DMS153 (cell line): ENCODE data around the gene PAQR3.

ENCODE experiments used
- DNase-seq: peaks from one replicate; lab custom pipeline; 2025; lab: John Stamatoyannopoulos, UW

Gene PAQR3, protein sequence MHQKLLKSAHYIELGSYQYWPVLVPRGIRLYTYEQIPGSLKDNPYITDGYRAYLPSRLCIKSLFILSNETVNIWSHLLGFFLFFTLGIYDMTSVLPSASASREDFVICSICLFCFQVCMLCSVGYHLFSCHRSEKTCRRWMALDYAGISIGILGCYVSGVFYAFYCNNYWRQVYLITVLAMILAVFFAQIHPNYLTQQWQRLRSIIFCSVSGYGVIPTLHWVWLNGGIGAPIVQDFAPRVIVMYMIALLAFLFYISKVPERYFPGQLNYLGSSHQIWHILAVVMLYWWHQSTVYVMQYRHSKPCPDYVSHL

DNA sequence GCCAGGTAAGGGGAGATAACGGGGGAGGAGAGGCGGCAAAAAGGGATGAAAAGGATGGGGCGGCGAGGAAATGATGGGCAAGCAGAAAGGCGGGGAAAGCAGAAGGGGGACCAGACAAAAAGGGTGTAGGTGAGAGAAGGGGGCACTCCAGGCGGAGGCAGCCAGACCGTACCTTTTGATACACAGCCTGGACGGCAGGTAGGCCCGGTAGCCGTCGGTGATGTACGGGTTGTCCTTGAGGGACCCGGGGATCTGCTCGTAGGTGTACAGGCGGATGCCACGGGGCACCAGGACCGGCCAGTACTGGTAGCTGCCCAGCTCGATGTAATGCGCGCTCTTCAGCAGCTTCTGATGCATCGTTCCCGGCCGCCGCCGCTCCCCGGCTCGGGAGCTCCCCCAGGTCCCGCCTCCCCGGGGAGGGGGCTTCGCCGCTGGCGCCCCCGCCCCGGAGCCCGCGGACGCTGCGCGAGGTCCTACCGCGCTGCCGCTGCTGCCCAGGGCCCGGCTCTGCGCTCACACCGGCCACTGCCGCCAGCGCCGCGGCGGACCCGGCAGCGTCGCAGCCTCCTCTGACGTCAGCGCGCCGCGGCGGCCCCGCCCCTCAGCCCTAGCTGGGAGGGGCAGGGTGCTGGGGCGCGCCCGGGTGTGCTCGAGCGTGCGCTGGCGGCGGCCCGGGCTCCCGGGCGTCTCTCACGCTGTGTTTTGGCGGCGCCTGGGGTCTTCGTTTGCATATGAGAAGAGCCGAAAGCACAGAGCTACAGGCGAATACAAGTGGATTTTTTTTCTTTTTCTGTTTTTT is at the start of gene PAQR3:
TSS of gene PAQR3 (minus strand) at position 571 of the 799 bp plus-strand sequence. CDS start at position 357, 214 bp downstream.
- peak; percentile 58 for DNase-seq

DNA sequence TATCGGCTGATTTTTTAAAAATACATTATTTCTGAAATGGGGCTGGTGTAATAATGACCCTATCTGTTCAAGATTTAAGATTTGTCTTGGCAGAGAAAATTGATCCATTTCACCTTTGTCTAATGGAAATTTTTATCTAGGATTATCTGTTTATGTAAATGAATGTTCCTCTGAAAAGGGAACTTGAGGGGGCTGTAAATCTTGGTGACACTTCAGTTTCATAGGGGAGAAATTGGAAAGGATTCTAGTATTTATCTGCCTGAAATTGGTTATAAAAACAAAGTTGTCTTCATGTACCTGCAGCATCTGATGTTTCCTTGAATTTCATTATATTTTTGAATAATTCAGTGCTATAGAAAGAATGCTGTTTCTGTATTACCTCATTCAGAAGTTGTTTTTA is 48.4 kb upstream of the PAQR3 start:
- DNase-seq: no peak

DNA sequence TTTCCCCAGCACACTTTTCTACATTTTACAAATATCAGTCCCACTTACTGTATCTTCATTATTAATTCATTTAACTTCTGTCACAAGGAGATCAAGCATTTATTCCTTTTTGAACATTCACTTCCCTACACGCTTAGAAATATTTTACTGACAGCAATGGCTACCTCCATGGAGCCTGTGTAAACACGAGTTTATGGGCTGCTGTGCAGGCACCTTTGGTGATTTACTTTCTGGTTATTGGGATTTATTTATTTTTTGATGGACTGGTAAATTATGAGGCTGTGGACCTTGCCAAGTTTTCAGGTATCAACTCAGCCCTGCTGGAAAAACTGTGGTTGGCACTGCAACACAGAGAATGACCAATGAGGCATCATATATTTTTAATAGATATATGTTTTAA is 45.4 kb upstream of the PAQR3 start:
- DNase-seq: peak; percentile 52

DNA sequence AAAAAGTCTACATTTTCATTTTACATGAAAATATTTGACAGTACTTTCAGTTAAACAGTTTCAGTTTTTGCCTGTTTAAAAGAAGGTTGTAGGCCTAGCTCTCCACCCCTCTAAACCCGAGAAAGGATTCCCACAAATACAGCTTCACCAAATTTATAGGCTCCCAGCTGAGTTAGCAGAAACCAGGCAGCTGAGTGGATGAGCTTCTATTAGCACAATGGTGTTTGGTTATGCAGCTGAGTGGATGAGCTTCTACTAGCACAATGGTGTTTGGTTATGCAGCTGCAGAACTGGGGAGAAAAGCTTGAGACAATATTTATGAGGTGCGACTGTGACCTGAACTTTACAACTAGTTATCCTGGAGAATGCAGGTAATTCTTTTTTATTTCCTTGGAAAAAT is 36.6 kb upstream of the PAQR3 start:
- DNase-seq: peak; percentile 52

DNA sequence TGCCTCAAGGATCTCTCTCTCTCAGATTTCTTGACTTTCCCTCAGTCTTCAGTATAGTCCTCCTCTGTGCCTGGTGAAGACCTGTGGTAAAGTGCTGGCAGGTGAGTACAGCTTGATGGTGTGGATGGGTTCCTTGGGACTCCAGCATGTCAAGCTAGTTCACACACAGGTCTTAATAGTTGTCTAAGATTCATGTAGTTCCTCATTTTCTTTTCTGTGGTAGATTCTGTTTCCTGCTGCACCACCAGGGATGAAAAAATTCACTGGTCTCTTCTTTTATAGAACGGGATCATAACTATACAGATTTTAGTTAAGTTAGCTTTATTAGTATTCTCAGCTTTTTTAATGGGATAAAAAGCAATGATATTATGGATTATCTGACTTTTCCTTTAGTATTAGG is 32.5 kb upstream of the PAQR3 start:
- DNase-seq: no peak

DNA sequence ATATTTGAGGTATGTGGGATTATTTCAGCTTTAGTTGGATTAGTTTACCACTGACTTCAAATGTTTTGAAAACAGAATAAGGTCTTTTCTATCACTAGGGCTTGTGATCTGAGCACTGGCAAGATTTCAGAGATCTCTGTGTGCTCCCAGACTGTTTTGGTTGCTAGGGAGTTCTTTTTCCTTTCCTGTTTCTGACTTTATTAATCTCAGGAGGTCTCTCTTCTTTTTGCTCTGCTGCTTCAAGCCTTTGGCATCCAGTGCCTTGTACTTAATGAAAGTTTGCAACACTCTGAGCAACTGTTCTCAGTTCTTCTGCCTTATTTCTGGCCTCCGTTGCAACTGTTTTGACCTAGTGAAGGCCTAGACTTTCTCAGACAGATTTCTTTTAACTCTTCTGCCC is 32.1 kb upstream of the PAQR3 start:
- no peak for DNase-seq

DNA sequence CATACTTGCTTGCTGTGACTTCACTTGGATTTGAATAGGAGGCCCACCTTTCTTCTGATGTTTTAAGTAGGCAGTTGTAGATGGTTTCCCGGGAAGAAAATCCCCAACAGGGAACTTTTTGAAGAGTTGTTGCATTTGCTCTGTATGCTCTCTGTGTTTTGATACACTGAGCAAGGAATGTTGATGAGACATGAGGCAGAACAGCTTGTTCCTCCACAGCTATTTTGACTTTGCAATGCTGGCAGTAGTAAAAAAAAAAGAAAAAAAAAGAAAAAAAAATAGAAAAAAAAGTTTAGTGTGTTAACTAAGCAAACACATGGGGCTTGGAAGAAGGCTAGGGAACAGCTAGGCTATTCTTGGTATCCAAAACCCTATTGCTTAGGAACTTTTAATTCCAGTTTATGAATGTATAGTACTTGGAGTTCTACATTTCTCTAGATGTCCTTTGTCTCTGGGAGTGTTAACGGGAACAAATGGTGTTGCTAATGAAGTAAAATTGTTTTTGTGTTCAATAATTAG is 23.4 kb upstream of the PAQR3 start:
- no peak for DNase-seq

DNA sequence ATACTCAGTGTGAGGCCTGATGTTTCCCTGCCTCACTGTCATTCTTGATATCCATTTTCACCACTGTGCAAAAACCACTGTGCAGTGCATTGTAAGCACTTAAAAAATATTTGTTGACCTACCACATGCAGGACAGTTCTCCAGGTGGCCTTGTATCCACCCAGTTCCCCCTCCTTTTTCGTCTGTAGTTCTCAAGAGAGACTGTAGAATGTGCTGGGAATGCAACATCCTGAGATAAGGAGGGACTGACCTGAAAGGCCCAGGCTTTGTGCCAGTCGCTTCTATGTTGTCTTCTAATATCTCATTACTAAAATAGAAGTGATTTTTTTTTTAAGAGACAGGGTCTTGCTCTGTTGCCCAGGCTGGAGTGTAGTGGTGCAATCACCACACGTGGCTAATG is 21.7 kb upstream of the PAQR3 start:
- no peak for DNase-seq

DNA sequence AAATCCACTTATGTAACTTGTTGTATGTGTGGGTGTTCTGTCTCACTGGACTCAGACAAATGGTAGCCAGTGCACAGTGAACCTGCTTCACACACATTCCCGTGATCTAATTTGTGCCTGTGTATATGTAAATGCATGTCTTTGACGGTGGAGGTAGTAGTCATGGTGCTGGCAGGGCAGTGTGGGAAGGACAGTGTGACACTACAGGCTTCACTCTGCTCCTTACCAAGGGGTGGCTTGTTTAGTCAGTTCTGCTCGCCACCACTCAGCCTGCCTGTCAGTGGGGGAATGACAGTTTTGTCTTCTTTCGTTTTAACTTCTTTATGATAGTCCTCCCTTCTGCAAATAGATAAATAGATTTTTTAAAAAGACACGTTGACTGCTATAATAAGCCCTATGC is 17.7 kb upstream of the PAQR3 start:
- no peak for DNase-seq

DNA sequence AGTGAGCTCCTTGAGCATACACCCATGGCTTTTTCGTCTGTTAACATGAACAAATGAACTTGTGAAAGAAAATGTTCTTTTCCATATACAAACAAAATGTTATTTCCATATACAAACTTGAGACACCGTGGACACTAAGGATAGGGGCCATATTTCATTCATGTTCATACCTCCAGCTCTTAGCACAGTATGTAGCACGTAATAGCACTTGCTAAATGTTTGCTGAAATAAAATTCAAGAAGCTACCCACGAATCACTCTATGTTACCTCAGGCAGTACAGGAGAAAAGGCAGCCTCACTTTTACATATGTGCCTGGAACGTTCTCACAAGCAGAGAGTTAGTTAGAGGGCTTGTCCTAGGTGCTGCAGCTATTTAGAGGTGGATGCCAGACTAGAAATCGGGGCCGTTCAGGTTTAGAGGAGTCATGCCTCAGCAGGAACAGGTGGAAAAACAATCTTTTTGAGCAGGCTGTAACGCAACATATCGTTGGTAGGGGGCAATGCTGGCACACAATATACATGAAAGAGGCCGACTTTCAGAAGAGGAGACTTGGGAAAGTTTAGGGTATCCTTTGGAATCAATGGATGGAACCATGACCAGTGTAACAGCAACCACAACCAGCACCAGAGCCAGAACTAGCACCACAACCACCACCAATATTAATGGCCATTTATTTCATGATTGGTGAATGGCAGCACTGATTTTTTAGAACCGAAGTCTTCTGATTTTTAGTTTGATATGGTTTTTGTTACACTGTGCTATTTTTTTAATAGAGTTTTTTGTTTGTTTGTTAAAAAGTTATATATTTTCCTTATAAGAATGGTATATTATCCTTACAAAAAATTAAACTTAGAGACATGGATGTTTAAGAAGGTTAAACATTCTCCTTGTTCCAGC is 14.8 kb upstream of the PAQR3 start:
- peak; percentile 11 for DNase-seq

DNA sequence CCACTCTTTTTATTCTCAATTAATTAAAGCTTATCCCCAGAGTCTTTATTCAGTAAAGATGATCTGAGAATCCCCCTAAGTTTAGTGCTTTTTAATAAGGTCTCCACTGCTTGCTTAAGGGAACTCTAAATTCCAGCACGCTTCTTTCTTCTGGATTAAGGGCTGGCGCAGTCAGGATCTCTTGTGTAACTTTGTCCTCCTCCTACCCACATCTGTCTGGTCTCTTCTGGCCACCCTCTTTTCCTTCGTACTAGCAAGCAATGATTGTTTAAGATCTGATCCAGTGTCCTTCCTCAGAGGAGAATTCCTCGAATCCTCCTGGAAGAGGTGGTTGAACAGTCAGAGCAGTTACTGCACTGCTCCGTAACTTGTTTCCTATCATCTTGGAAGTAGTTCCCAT is 14.0 kb upstream of the PAQR3 start:
- DNase-seq: no peak

DNA sequence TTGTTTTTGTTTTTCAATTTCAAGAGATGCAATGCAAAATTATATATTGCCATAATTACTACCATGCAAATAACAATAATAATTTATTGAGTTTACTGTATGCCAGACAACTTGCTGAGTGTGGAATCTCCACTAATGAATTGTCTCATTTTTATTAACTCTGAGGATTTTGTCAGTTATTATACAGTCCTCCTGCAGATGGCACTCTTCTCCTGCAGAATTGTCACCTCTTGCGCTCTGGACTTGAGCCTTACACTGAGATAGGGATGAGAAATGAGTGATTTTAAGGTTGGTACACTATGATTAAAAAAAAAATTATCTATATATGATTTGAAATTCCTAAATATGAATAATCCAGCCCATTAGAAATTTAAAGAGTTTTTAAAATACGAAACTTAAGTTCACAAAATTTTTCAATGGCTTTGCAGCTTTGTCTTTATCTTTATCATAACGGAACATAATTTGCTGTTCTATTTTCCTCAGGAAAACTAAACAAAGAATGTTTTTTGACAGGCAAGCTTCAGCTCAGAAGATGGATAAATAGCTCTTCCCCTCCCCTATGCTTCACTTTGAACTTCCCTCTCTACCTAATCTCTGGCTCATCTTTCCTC is 12.7 kb upstream of the PAQR3 start:
- DNase-seq: peak; percentile 20

DNA sequence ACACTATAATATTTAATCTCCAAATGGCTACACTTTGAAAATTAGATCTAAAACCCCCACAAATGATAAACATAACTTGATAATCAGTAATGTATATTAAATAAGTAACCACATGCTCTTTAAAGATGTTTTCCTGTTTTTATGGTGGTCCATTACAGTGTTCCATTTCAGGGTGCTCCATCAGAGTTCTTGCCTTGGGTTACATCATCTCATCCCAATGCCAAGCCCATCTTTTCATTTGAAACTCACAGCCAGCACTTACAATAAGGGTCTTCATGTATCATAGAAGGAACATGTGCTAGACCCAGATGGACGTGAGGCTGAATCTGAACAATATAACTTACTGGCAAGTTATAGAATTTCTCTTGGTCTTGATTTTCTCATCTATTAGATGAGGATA is 10.5 kb upstream of the PAQR3 start:
- DNase-seq: no peak

DNA sequence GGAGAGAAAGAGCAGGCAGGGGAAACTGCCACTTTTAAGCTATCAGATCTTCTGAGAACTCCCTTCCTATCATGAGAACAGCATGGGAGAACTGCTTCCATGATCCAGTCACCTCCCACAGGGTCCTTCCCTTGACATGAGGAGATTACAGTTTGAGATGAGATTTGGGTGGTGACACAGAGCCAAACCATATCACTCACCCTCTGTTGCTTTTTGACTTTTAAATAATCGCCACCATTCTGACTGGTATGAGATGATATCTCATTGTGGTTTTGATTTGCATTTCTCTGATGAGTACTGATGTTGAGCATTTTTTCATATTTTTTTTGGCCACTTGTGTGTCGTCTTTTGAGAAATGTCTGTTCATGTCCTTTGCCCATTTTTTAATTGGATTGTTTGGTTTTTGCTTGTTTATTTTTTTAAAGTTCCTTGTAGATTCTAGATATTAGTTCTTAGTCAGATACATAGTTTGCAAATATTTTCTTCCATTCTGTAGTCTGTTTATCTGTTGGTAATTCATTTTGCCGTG is 6.5 kb upstream of the PAQR3 start:
- no peak for DNase-seq

DNA sequence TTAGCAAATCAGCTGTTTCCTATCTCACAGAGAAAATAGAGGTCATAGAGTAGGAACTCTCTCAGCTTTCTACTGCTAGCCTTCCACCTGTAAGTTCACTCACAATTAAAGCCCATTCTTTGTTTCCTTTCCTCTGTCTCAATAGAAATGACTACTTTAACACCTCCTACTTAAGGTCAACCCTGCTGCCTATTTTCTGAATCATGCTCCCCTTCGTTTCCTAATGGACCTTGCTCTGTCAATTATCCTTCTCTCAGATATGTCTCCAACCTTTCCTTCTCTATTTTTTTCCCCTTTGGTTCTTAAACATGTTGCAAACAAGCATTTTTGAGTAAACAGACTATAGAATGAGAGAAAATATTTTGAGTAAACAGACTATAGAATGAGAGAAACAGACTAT is 5.1 kb upstream of the PAQR3 start:
- no peak for DNase-seq

DNA sequence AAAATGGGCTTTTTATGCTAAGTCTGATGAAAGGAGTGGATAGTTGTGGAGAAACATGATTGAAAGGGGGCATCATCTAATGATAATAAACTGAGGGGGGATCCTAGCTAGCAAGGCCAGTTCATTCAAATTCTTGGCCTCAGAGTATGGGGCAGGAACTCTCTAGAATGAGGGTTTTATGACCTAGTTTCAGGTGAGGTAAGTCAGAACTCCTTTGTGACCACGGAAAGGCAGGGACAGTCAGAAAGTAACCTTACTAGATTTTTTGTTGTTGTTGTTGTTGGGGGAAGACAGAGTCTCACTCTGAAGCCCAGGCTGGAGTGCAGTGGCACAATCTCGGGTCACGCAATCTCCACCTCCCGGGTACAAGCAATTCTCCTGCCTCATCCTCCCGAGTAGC is 1.5 kb upstream of the PAQR3 start:
- DNase-seq: no peak

DNA sequence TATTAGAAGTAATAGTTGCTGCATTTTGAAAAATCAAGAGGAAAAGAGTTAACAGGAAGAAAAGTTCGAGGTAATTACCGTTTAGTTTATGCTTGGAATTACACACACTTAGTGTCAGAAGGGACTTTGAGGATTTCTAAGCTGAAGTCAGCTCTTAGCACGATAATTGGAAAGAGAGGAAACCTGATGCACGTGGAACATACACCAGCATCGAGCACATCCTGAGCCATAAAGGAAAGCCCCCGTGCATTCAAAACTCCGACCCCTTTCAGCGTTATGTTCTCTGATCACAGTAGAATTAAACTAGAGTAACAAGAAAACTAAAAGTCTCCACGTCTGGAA is 400 bp upstream of the PAQR3 start:
- no peak for DNase-seq

DNA sequence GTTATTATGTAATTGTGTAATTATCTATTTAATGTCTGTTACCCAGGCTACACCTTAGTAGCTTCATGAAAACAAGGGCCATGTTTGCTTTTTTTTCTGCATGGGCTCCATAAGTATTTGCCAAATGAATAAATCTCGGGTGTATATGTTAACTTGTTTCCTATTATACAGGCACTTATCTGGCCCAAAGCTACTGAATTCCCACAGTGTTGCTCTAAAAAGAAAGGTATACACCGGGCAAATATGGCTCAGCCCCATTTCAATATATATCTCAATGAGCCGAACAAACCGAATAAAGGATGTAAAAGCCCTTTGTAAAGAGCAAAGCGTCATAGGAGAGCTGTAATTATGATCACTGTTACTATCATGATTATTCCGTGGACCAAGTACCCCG is 767 bp downstream of the PAQR3 start:
- no peak for DNase-seq

DNA sequence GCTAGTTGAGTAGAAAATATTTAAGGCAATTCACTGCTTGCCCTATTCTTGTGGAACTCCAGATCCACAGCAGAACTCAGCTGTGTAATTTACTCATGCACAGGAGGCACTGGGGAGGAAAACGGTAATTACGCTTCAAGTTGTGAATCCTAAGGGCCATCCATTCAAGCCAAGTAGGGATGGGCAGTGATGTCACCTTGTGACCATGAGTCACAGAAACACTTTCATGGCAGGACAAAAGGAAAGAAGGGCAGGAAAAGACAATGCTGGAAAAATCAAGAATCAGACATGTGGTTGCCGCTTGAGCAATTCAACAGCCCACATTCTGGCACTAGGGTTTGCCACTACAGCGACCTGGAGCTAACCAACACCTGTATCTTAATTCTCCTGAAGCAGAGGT is 1.4 kb downstream of the PAQR3 start:
- no peak for DNase-seq

DNA sequence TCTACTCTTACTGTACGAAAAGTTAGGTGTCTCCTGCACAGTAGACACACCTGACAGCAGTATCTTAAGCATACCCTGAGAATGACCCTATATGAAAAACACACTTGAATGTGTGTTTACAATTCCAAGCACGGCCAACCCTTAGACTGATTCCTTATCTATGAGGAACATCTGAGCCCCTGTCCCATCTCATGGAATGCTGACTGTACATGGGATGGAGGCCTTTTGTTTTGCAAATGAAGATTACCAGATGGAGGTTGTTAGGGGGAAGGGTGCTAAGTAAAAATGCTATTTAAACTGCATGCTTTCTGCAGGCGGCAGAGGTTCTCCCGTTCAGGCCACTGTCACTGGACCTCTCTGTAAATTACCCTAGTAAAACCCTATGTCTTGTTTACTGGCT is 2.2 kb downstream of the PAQR3 start:
- DNase-seq: no peak

DNA sequence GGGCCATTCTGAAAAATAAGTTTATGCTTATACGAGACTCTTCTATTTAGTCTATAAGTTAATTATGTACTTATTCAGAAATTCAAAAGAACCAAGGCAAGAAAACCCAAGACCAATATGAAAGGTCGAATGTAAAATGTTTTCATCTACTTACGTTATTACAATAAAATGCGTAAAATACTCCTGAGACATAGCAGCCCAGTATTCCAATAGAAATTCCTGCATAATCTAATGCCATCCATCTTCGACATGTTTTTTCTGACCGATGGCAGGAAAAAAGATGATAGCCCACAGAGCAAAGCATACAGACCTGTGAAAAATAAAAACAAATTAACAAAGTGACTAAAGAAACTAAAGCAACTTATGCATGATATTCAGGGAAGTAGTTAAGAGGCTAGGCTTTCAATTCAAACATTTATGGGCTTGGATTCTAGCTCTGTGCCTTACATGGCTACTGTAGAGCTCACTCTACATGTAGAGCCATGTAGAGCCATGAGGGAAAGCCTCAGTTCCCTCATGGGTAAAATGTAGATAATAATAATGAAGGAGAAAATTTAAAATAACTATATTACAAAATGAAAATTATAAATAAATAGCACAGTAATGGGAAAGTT is 9.1 kb downstream of the PAQR3 start:
- no peak for DNase-seq
